Activated CD8-positive, alpha-beta memory T cell treated with anti-CD3 and anti-CD28 coated beads for 1 hour (primary cell): ENCODE measurements around the gene PANK2.
"Not testable (repeated sequence)": the region's sequence is repeated elsewhere in the genome, so short reads cannot be mapped to it uniquely, and the experiment has no call there.

Source experiments
- DNase-seq, 2 donors: peaks; one replicate each; pipeline ENCODE4 v3.0.0-alpha.2; 2020; ENCODE audit warnings: low read depth in 1 of 2; ENCODE audit errors: extremely low read depth in 1 of 2

Gene PANK2

DNA sequence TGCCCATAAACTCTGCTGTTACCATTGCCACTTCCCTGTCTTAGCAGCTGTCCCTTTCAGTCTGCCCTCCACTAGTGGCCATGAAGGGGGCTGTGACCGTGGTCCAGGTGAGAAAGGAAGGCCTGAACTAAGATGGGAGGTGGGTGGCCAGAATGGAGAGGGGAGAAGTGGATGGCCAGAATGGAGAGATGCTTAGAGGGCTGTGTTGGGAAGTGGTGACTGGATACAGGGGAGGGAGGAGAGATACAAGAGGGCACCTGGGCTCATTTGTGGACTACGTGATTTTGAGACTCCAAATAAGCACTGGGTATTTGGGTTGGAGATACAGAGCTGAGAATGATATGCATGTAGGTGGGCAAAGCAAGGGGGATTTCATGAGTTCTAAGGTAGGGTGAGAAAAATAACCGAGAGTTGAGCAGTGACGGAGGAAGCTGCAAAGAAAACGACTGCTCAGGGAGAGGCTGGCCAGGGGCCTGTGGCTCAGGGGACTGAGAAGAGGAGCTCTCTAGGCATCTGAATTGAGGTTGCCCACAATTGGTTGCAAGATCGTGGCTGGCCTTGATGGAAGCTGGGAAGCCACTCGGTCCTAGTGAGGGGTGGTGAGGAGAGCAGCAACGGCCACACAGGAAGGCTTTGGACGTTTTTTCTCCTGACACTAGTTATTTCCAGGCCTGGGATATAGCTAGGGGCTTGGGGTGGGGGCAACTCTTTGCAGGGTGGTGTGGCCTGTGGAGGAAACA, 36.9 kb downstream of the PANK2 start:
- no peak for DNase-seq

DNA sequence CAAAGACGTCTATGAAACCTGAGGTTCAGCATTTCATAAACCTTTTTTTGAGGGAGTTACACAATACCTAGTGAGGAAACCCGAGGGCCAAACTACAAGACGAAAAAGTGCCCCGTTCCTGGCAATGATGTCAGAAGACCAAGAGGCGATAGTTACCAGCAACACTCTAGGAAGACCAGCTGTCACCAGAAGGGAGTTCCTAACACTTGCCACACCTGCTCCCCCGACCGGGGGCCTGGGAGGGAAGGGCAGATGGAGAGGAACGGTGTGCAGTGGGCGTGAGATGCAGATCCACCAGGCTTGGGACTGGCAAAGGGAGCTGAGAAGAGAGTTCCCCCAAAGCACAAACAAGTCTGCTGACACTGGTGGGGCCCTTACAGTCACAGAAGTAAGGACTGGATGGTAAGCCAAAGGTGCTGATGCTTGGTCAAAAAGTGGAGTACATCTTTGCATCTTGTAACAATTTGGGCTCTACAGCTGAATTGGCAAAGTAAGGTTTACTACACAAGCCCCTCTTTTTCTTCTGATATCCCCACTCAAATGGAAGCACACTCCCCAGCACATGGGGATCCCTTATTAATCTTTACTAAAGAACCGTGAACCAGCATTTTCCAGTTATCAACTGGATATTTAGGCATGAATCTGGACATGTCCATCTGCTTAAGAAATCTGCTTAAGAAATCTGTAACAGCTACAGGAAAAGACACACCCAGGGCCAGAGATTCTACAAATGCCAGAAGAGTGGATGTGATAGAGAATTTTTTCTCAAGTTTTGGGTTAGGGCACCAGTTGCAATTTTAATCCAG, 38.5 kb downstream of the PANK2 start:
- no peak for DNase-seq

DNA sequence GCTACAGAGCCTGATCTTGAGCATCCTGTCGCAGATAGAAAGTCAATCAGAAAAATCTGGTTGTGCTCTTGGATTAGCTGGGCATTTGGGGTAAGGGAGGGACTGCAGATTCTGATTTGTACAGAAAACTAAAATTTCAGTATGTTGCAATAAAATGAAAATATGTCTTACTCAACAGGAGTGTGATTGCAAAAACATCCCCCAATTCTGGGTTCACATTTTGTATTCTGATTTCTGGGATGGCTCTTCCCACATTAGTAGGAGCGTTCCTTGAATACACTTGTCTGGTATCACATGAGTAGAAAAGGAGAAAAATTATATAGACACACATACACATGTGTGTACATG, 40.5 kb downstream of the PANK2 start:
- DNase-seq: no peak

DNA sequence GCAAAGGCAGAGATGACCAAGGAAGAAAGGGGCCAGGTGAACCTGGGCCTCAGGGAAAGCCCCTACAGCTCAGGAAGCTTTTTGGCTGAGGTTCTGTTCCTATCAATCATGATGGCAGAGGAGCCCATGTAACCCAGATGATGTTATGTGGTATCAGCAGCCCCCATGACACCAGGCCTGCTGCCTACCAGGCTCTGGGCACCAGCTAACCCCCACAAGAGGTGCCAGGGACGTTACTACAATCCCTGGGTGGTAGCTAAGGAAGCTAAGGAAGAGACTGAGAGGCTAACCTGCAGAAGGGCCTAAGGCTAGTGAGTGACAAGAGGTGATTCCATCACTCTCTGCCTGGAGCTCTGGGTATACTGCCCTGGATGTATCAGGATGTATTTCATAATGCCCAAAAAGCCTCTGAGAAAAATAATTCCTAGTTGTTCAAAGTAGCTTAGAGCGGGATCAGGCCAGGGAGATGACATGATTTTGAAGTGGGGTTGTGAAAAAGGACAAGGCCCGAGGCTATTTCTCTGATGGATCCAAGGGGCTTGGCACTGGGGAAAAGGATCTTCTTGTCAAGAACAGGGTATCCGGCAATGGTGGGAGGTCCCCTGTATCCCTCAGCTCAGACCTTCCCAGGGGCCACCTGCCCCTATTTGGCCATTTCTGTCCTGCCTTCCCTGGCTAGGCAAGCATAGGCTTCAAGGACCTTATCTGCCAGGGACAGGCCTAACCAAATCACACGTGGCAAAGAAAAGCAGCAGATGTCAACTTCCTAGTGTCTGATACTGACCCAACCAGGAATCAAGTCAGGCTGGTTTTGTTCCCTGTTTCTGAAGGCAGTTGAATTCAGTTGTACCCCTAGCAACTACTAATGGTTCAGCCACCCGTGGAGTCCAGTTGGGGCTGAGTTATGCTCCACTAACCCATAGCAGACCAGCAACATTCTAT, 41.3 kb downstream of the PANK2 start:
- no peak for DNase-seq

DNA sequence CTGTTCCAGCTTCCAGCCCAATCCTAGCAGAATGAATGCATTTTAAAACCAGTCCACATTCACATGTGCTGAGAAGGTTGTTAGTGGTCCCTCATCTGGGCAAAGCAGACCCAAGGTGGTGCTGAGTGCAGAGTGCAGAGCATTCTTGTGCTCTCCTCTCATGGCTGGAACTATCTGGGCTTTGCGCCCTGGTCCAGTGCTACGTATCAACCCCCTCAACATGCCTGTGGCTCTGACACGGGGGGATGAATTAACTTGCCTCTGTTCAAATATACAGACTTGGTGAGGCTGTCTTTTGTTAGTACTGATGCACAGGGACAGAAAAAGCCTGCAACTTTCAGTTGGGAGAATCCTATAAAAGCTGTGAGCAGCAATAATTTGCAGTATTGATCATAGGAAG, 42.5 kb downstream of the PANK2 start:
- no peak for DNase-seq

DNA sequence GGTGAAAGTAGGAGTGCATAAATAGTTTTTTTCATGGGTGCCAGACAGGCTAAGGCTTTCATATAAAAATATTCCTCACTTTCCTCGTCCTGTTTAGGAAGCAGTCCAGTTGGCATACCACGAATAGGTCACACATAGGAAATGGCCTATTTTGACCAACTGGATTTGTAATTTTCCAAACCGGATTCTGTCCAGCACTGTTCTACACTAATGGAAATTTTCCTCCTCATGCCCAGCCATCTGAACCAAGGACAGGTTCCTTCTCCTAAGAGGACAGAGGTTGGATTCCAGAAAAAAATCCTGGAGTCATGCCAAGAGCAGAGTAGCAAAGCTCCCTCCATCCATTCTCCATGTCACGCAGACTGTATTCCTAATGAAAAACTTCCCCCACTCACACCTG, 43.1 kb downstream of the PANK2 start:
- no peak for DNase-seq

DNA sequence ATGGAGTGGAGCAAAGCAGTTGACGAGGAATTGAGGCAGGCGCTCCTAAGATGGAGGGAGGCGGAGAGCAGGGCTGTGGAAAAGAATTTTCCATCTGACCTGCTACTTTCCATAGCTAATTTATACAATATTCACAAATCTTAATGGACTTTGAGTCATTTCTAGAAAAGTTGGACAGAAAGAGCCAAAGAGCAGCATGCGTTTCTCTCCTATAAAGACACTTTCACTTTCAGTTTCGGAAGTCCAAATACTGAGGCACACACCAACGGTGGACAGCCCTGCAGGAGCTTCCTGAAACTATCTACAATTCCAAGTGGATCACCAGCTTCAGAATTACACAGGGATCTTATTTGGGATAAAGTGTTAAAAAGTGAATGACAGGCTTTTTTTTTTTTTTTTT, 43.5 kb downstream of the PANK2 start:
- no peak for DNase-seq

DNA sequence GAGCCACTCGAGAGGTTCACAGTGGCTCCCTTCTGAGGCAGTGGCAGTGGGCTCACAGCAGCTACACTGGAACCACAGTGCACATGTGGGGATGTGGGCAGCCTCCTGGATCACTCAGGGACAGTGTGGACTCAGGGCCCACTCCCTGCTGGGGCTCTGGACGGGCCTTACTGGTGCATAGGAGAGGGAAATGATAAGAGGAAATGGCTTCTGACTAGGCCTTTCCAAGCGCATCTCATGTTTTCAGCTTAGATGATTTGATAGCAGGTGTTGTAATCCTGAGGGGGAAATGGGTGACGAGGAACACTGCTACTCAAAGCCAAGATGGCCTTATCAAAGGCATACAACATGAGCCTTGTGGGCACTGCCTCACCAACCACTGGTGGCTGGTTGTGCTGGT, 44.0 kb downstream of the PANK2 start:
- no peak for DNase-seq

DNA sequence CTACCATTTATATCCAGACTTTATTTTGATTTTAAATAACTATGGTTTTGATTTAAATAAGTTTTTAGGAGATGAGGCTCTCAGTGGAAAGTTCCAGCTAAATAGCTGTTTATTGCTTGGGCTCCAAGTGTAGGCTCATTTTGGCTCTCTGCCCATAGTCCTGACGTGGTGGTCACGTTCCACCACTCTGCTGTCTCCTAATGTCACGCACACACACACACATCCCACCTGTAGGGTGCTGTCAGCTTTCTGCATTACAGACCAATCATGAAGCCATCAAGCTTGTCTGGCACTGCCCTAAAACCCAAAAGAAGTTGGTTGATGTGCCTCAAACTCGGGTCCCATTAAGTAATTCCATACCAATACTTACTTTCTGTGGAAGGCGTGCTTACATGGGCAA, 45.4 kb downstream of the PANK2 start:
- no peak for DNase-seq

DNA sequence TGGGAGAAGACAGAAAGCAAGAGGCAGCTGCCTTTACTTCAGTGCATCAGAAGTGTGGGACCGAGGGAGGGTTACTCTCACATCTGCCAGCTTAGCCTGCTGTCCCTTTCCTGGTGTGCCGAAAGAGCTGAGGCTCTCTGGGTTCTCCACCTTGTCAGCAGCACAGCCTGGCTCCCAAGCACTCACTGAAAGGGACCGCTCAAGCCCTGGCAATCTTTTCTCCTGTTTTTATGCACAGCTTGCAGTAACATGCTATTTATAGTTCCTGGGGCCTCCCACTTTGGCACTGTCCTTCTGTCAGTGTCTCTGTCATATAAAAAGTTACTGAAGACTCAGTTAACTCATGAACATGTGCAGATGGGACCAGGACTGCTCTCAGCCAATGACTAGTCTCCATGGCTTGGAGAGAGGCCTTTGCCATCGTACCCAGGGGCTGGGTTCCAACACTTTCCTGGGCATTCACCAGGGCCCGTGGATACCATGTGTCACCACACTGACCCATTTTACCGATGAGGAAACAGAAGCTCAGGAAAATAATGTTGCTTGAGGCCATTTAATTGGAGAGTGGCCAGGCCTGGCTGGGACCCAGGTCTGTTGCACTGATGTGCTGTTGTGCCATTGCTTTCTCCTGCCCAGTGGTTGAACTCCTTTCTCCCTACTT, 46.2 kb downstream of the PANK2 start:
- no peak for DNase-seq

DNA sequence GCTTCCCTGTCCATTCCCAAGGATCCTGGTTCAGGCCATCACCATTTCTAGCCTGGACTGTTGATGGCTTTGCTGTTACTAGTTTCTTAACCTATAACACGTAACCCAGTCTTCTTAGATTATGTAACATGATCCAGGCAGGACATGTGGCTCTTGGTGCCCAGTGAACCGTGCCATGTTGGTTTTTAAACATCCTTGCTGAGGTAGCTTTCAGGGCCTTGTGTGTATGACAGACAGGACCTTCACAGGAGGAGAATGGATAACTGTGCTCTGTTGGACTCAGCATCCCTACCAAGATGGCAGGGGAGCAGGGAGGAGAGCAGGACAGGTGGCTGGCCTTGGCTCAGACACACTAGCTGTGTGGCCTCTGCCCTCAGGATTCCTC, 46.8 kb downstream of the PANK2 start:
- no peak for DNase-seq

DNA sequence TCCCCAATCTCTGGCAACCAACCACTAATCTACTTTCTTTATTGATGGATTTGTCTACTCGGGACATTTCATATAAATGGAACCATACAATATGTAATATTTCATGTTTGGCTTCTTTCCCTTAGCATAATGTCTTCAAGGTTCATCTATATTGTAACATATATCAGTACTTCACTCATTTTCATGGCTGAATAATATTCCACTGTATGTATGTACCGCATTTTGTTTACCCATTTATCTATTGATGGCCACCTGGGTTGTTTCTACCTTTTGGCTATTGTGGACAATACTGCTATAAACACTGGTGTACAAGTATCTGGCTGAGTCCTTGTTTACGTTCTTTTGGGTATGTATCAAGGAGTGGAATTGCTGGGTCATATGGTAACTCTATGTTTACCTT, 48.4 kb downstream of the PANK2 start:
- no peak for DNase-seq

DNA sequence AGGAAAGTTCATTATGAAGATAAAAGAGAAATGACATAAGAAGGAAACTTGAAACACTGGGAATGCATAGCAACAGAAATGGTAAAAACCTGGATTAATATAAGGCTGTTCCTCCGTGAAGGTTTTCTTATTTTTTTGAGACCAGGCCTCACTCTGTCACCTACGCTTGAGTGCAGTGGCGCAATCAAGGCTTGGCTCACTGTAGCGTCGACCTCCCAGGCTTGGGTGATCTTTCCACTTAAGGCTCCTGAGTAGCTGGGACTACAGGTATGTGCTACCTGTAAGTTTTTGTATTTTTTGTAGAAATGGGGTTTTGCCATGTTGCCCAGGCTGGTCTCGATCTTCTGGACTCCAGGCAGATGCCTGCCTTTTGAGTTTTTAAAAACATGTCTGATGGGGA, 51.7 kb downstream of the PANK2 start:
- DNase-seq: no peak

DNA sequence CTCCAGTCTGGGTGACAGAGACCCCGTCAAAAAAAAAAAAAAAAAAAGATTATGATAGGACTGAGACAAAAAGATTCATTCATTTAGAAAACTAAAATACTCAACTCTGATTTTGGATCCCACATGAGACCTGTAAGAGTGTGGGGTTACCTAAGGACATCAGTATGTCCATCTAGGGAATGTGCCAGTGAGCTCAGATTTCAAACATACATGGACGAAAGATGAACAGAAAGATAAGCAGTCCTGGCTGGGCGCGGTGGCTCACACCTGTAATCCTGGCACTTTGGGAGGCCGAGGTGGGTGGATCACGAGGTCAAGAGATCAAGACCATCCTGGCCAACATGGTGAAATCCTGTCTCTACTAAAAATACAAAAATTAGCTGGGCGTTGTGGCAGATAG, 57.5 kb downstream of the PANK2 start:
- DNase-seq: not testable (repeated sequence)

DNA sequence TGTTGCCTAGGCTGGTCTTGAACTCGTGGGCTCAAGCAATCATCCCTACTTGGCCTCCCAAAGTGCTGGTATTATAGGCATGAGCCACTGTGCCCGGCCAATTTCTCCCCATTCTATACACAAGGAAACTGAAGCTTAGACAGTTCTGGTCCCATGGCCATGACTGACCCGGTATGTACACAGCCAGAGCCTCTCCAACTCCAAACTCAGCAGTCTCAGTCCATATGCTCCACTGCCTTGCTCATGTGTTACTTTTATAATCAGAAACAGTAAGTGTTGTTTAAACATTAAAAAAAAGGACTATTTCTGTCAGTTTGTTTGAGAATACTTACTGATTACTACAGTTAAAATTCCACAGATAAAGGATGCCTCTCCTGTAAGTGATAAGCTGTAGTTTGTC, 75.5 kb downstream of the PANK2 start:
- no peak for DNase-seq

DNA sequence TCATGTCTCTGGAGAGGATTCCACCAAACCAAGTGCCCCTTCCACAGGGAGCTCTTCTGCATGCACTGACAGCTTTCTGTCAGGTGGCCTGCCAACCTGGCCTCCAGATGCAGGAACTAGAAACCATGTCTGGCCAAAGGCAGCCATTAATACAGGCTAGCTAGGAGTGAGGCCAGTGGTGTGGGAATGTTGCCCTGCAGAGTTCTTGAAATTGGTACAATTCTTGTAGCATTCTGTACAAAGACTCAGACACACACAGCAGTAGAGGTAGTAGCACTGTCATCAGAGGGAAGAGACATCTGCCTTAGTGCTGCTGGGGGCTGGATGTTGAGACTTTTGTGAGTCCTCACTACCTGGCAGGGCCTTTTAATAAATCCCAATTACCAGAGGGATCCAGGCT, 77.4 kb downstream of the PANK2 start:
- DNase-seq: no peak

DNA sequence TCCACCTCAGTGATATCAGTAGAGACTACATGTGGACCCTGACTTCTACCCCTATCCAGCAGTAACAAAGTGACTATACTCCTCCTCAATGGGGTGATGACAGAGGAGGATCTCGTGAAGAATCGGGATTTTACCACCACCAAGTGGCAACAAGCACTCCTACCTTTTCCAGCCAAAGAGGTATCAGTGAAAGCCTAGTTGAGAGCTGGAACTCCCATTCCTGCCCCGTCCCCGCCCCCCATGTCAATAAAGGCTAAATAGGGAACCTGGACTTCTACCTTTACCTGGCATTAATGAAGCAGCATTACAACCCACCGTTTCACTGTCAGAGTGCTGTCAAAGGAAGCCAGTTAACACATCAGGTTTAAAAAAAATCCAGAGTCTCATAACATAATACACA, 80.8 kb downstream of the PANK2 start:
- DNase-seq: no peak

DNA sequence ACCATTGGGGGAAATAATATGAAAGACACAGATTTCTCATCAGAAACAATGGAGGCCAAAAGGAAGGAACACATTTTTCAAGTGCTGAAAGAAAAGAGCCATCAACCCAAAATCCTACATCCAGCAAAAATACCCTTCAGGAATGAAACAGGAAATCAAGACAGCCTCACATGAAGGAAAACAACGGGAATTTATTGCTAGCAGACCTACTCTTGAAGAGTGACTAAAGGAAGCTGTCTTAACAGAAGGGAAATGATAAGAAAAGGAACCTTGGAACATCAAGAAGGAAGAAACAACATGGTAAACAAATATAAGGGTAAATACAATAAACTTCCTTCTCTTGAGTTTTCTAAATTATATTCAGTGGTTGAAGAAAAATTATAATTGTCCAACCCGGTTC, 82.0 kb downstream of the PANK2 start:
- no peak for DNase-seq

DNA sequence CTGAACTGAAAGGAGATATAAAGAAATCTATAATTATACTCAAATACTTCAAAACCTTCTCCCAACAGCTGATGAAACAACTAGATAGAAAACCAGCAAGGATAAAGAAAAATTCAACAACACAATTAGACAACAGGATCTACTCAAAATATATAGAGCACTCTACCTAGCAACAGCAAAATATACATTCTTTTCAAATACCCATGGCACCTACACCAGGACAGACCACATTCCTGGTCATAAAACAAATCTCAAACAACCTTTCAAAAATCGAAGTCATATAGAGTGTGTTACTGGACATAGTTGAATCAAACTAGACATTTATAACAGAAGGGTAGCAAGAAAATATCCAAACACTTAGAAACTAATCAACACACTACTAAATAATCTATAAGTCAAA, 83.0 kb downstream of the PANK2 start:
- no peak for DNase-seq

DNA sequence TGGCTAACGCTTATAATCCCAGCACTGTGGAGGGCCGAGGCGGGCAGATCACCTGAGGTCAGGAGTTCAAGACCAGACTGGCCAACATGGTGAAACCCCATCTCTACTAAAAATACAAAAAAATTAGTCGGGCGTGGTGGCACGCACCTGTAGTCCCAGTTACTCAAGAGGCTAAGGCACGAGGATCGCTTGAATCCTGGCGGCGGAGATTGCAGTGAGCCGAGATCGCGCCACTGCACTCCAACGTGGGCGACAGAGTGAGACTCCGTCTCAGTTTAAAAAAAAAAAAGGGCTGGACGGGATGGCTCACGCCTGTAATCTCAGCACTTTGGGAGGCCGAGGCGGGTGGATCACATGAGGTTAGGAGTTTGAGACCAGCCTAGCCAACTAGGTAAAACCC, 83.4 kb downstream of the PANK2 start:
- not testable (repeated sequence) for DNase-seq

DNA sequence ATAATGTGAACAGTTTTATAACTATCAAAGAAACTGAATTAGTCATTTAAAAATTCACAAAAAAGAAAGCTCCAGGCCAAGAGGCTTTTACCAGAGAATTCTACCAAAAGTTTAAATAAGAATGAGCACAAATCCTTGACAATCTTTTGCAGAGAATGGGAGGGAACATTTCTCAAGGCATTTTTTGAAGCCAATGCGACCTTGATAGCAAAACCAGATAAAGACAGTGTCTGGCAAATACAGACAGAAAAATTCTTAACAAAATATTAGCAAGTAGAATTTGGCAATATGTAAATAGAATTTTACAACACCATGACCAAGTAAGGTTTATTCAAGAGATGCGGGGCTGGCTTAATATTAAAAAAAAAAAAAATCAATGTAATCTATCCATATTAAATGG, 84.5 kb downstream of the PANK2 start:
- DNase-seq: no peak
